CD8-positive, alpha-beta memory T cell (primary cell): Measurements from ENCODE around the gene STK39. TPM values are rescaled to one million over a fixed set of nuclear protein-coding genes. Genes with fewer than 3 reads are reported as not detected.

Experiments
- CTCF ChIA-PET: fragments of 350-600 bp; sonication (Branson Sonifier 250); formaldehyde crosslinking; loops from one replicate; lab custom pipeline; 2021; ENCODE audit warnings: antibody characterized with exemption; lab: Charles Lee
- POLR2A ChIA-PET: fragments of 350-600 bp; sonication (Branson Sonifier 250); formaldehyde crosslinking; loops from one replicate; lab custom pipeline; 2021; ENCODE audit warnings: antibody characterized with exemption; lab: Charles Lee
- DNase-seq, 5 donors: peaks; one replicate each; pipeline versions ENCODE4 v3.0.0 to v3.0.0-alpha.2; 2020 to 2022; ENCODE audit warnings: mixed read lengths in 1 of 5
- H3K27ac ChIP-seq: one replicate; pipeline ENCODE4 v1.7.0; 2013; ENCODE audit warnings: low read depth, mild to moderate bottlenecking, low read length, moderate library complexity
- H3K27me3 ChIP-seq: 2 replicates; pipeline ENCODE4 v1.7.0; 2013; ENCODE audit warnings: low read length, mild to moderate bottlenecking; ENCODE audit not compliant: insufficient read depth, poor library complexity, severe bottlenecking
- H3K36me3 ChIP-seq: 2 replicates; pipeline ENCODE4 v1.7.0; 2013; ENCODE audit warnings: mild to moderate bottlenecking, low read length, moderate library complexity; ENCODE audit not compliant: insufficient read depth
- H3K4me1 ChIP-seq: 2 replicates; pipeline ENCODE4 v1.7.0; 2013; ENCODE audit warnings: mild to moderate bottlenecking, low read length, moderate library complexity; ENCODE audit not compliant: insufficient read depth
- H3K4me3 ChIP-seq: 2 replicates; pipeline ENCODE4 v1.7.0; 2013; ENCODE audit warnings: mild to moderate bottlenecking, low read length
- H3K9me3 ChIP-seq: 2 replicates; pipeline ENCODE4 v1.7.0; 2013; ENCODE audit warnings: mild to moderate bottlenecking, low read length
- H3K27ac Mint-ChIP-seq, 8 donors: one replicate each; pipeline ENCODE4 v1.8.0; 2020 to 2021; ENCODE audit warnings: mixed read lengths in 8 of 8, mild to moderate bottlenecking in 6 of 8, inconsistent platforms in 3 of 8, moderate library complexity in 3 of 8
- H3K27me3 Mint-ChIP-seq, 2 donors: one replicate each; pipeline ENCODE4 v1.8.0; 2020 to 2021; ENCODE audit warnings: mixed read lengths in 2 of 2, mild to moderate bottlenecking in 1 of 2, moderate library complexity in 1 of 2
- H3K36me3 Mint-ChIP-seq, 3 donors: one replicate each; pipeline ENCODE4 v1.8.0; 2020 to 2021; ENCODE audit warnings: mixed read lengths in 3 of 3, inconsistent platforms in 1 of 3, mild to moderate bottlenecking in 1 of 3
- H3K4me1 Mint-ChIP-seq, 3 donors: one replicate each; pipeline ENCODE4 v1.8.0; 2020 to 2021; ENCODE audit warnings: mixed read lengths in 3 of 3, inconsistent platforms in 1 of 3, mild to moderate bottlenecking in 1 of 3
- H3K4me3 Mint-ChIP-seq, 7 donors: one replicate each; pipeline ENCODE4 v1.8.0; 2020 to 2021; ENCODE audit warnings: mixed read lengths in 7 of 7, mild to moderate bottlenecking in 6 of 7, moderate library complexity in 4 of 7, inconsistent platforms in 2 of 7
- H3K9me3 Mint-ChIP-seq, 5 donors: one replicate each; pipeline ENCODE4 v1.8.0; 2020 to 2022; ENCODE audit warnings: mixed read lengths in 5 of 5, mild to moderate bottlenecking in 3 of 5, moderate library complexity in 2 of 5, inconsistent platforms in 1 of 5
- polyA plus RNA-seq: library from polyadenylated mRNA; unstranded; fragments of 300-500 nt; fragmentation: Illumina TruSeq; gene quantifications from one replicate; pipeline ENCODE4 v1.2.3, GENCODE V29; 2021
- total RNA-seq, 2 experiments: library from RNA; stranded (reverse); gene quantifications; one replicate each; pipeline ENCODE4 v1.2.3, GENCODE V29; 2021

STK39 gene
- total and polyA plus RNA-seq, 3 experiments from 2014 or later, result 11.2 to 28.3 (median 25.7) TPM

DNA sequence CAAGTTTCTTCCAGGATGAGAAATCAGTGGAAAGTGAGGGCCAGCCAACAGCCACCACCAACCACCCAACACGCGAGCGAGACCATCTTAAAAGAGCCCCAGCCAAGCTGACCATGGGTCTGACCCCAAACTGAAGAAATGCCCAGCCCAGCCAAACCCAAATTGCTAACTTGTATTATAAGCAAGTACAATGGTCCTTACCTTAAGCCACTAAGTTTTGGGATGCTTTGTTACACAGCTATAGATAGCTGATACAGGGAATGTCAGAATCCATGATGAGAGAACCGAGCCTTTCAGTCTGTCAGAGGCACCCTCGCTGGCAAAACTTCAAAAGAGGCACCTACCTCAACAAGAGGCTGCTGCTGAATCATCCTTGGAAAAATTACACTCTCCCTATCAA is 17.0 kb downstream of the STK39 start:
- Mint-ChIP-seq H3K9me3 (no peaks in the 10 kb centered on the region), H3K4me1 (peaks cover 51 to 71% (median 67%) of the 10 kb centered on the region in 3 donors), H3K27ac (peak overlapping the region in 3 of 8 donors; percentile 53 to 78 (median 72)), H3K27me3 (no peaks in the 10 kb centered on the region), H3K36me3 (peaks cover 14 to 25% (median 14%) of the 10 kb centered on the region in 3 donors), H3K4me3 (no peak overlapping the region)
- ChIA-PET POLR2A (no interaction called here), CTCF (no interaction called here)
- peaks cover 19% of the 10 kb centered on the region for H3K4me1 ChIP-seq
- H3K27me3 ChIP-seq, result no peaks in the 10 kb centered on the region
- H3K4me3 ChIP-seq, result no peak overlapping the region
- H3K9me3 ChIP-seq, result no peaks in the 10 kb centered on the region
- no peaks in the 10 kb centered on the region for H3K36me3 ChIP-seq
- H3K27ac ChIP-seq, result no peak overlapping the region
- DNase-seq, result no peak

DNA sequence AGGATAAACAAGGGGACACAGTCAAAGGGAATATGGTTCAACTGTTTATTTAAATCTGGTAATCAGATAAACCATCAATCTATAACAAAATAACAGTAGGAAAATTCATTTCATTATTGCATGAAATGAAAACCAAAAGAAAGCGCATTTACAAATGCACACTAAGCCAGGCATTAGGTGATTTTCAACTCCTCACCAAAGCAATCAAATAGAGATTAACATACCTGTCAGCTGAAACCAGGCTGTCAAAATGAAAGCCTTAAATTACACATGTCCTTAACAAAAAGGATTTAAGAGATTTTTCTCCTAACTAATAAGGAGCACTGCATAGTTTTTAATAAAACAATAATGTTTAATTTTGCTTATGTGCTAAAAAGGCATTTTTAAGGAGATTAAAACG is 23.0 kb downstream of the STK39 start:
- Histone ChIP-seq H3K4me1 (no peaks in the 10 kb centered on the region), H3K4me3 (no peak overlapping the region), H3K9me3 (no peaks in the 10 kb centered on the region), H3K27me3 (no peaks in the 10 kb centered on the region), H3K27ac (no peak overlapping the region), H3K36me3 (no peaks in the 10 kb centered on the region)
- Mint-ChIP-seq H3K27me3 (no peaks in the 10 kb centered on the region), H3K4me1 (peaks cover 46 to 70% (median 66%) of the 10 kb centered on the region in 3 donors), H3K27ac (peak overlapping the region in 4 of 8 donors; percentile 31 to 70 (median 54)), H3K4me3 (no peak overlapping the region), H3K9me3 (no peaks in the 10 kb centered on the region), H3K36me3 (peaks cover 0 to 12% (median 9%) of the 10 kb centered on the region in 3 donors)
- DNase-seq, result no peak
- CTCF ChIA-PET, result no interaction called here
- POLR2A ChIA-PET, result no interaction called here

DNA sequence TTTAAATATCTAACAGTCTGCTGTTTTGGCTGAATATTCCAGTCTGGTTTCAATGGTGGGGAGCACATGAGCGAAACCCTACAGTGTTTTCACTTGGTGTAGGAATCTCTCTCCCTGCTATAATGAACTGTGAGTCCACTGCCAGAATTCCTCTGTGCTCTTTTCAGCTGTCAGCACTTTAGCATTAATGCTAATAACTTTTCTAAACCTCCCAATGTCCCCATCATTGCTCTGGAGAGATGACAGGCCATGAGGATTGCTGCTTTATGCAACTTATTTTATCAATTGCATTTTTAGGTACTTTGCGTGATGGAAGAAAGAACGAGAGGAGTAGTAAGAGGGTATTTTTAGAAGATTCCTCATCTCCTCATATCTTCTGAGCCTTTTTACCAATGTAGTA is 25.3 kb downstream of the STK39 start:
- Histone ChIP-seq H3K27me3 (no peaks in the 10 kb centered on the region), H3K4me3 (no peak overlapping the region), H3K27ac (no peak overlapping the region), H3K36me3 (no peaks in the 10 kb centered on the region), H3K9me3 (no peaks in the 10 kb centered on the region), H3K4me1 (no peaks in the 10 kb centered on the region)
- Mint-ChIP-seq H3K4me3 (no peak overlapping the region), H3K36me3 (peaks cover 0 to 11% (median 11%) of the 10 kb centered on the region in 3 donors), H3K4me1 (peaks cover 49 to 79% (median 78%) of the 10 kb centered on the region in 3 donors), H3K9me3 (no peaks in the 10 kb centered on the region), H3K27me3 (no peaks in the 10 kb centered on the region), H3K27ac (no peak overlapping the region)
- ChIA-PET POLR2A (no interaction called here), CTCF (no interaction called here)
- DNase-seq, result no peak

DNA sequence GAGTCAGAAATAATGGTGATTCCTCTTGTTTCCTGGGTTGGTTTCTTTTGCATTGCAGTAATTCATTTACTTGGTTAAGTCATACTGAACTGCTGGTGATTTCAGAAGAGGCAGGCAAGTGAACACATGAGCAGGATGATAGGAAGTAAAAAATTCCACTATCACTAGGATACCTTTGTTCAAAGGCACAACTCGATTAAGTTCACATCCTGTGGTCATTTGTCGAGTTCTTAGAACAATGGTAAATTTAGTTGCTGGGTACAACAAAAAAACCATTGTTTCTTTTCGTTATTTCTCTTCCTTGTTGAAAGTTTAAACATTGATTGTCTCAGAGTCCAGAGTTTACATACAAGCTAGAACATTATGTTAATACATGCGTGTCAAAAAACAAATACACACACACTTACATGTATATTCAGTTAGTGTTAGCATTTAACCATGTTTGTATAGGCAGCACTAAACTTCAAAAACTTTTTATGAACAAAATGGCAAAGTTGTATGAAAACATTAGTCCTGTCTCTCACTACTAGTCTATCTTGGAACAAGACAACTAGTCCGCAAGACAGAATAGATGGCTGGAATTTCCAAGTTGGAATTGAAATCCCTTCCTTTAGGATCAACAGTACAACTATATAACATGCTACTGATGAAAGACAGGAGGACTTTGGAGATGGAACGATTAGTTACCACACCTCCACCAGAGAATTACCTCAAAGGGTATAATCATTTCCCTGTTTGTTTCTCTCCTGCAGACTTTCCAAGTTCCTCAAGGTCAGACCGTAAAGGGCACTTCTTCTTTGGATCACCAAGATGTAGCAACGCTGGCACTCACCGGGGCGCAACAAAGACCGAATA is 26.2 kb downstream of the STK39 start:
- peaks cover 0 to 11% (median 11%) of the 10 kb centered on the region in 3 donors for H3K36me3 Mint-ChIP-seq

DNA sequence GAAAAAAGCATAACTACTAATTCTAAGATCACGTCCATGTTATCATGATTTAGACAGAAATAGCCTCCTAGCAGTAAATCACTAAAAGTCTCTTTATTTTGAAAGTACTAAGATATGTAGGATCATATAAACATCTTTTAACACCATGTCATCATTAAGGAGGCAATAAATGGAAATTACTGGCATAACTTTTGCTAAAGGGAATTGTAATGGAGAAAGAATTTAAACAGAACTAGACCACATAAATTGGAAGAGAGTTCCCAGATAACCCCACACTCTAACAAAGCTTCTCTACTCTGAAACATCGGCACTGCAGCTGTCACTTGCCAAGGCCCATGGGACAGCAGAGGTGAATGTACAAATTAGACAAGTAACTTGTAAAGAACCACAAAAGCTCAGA is 29.5 kb downstream of the STK39 start:
- no peaks in the 10 kb centered on the region for H3K9me3 Mint-ChIP-seq
- Histone ChIP-seq H3K27ac (no peak overlapping the region), H3K36me3 (no peaks in the 10 kb centered on the region), H3K9me3 (no peaks in the 10 kb centered on the region), H3K27me3 (no peaks in the 10 kb centered on the region), H3K4me3 (no peak overlapping the region), H3K4me1 (no peaks in the 10 kb centered on the region)
- ChIA-PET POLR2A (no interaction called here), CTCF (interaction anchor here (1.2 kb wide), 1 partner anchor 119 kb away, joined by 3 read pairs; no protein-coding TSS in a partner anchor)
- H3K36me3 Mint-ChIP-seq, result peaks cover 0 to 19% (median 14%) of the 10 kb centered on the region in 3 donors
- peaks cover 36 to 71% (median 66%) of the 10 kb centered on the region in 3 donors for H3K4me1 Mint-ChIP-seq
- DNase-seq, result no peak
- no peak overlapping the region for H3K4me3 Mint-ChIP-seq
- H3K27me3 Mint-ChIP-seq, result no peaks in the 10 kb centered on the region
- H3K27ac Mint-ChIP-seq, result peak overlapping the region in 1 of 8 donors; percentile 51

More for the DNA sequence above, 26.2 kb downstream of the STK39 start:
- Histone ChIP-seq H3K36me3 (no peaks in the 10 kb centered on the region), H3K9me3 (no peaks in the 10 kb centered on the region), H3K4me1 (no peaks in the 10 kb centered on the region), H3K27ac (no peak overlapping the region), H3K4me3 (no peak overlapping the region), H3K27me3 (no peaks in the 10 kb centered on the region)
- H3K9me3 Mint-ChIP-seq, result no peaks in the 10 kb centered on the region
- ChIA-PET POLR2A (no interaction called here), CTCF (no interaction called here)
- DNase-seq, result no peak
- H3K4me3 Mint-ChIP-seq, result no peak overlapping the region
- H3K4me1 Mint-ChIP-seq, result peaks cover 47 to 76% (median 71%) of the 10 kb centered on the region in 3 donors
- H3K27me3 Mint-ChIP-seq, result no peaks in the 10 kb centered on the region
- H3K27ac Mint-ChIP-seq, result peak overlapping the region in 2 of 8 donors; percentile 11 to 20

DNA sequence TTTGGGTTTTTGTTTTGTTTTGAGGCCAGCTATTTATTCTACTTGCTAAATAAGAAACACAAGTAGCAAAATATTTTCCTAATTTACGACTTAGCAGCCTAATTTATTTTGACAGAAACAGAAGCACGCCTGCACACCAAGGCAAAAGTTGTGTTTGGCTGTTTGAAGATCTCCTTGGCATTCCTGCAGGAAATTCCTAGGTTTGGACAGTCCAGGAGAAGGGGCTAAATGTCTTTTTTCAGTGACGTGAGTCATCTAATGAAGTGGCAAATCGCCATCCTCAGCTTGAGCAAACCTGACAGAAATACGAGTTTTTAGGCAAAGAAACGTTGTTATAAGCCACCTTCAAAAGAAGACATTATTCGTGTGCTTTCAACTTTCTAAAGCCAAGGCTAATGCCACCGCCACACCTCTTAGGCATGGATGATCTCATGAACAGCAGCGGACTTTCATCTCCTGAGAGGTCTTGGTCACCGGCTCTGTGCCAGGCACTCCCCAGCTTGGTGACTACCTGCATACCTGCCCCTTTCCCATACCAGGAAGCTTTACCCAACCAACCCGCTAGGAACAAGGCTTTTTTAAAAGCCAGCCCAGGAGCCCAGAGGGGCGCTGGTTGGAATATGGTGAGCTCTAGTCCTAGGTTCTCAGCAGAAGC is 30.9 kb downstream of the STK39 start:
- H3K9me3 ChIP-seq, result no peaks in the 10 kb centered on the region
- peaks cover 14% of the 10 kb centered on the region for H3K4me1 ChIP-seq
- no peak overlapping the region for H3K4me3 ChIP-seq
- POLR2A ChIA-PET, result no interaction called here
- no peaks in the 10 kb centered on the region for H3K27me3 ChIP-seq
- no peaks in the 10 kb centered on the region for H3K36me3 ChIP-seq
- CTCF ChIA-PET, result interaction anchor here (1.1 kb wide), 1 partner anchor 9 kb away, joined by 3 read pairs; no protein-coding TSS in a partner anchor
- Mint-ChIP-seq H3K4me1 (peaks cover 44 to 76% (median 69%) of the 10 kb centered on the region in 3 donors), H3K27me3 (no peaks in the 10 kb centered on the region), H3K4me3 (no peak overlapping the region), H3K9me3 (no peaks in the 10 kb centered on the region), H3K36me3 (peaks cover 0 to 13% (median 10%) of the 10 kb centered on the region in 3 donors), H3K27ac (peak overlapping the region in 1 of 8 donors; percentile 3)
- no peak overlapping the region for H3K27ac ChIP-seq
- DNase-seq, result no peak

DNA sequence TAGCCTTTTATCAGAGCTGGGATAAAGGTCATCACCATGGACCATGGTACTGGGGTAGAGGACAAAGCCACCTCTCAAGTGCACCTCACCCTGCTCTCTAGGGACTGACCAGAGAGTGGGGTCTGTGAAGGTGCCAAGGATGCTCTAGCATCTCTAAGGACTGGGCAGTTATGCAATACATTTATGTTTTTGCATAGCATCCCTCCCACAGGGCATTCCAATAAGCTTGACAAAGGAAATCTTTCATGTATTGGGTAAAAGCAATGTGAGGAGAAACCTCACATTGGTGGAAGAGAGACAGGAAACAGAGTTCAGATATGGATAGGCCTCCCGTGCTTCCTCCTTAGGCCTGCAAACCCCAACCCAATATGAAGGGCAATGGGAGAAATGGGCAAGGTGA is 31.6 kb downstream of the STK39 start:
- CTCF ChIA-PET, result interaction anchor here (1.1 kb wide), 1 partner anchor 8 kb away, joined by 3 read pairs; no protein-coding TSS in a partner anchor
- no peaks in the 10 kb centered on the region for H3K36me3 ChIP-seq
- H3K4me3 Mint-ChIP-seq, result no peak overlapping the region
- H3K27ac Mint-ChIP-seq, result no peak overlapping the region
- peaks cover 46 to 76% (median 70%) of the 10 kb centered on the region in 3 donors for H3K4me1 Mint-ChIP-seq
- no peak for DNase-seq
- peaks cover 0 to 12% (median 10%) of the 10 kb centered on the region in 3 donors for H3K36me3 Mint-ChIP-seq
- no peak overlapping the region for H3K4me3 ChIP-seq
- no peaks in the 10 kb centered on the region for H3K27me3 ChIP-seq
- no peaks in the 10 kb centered on the region for H3K9me3 ChIP-seq
- no peak overlapping the region for H3K27ac ChIP-seq
- peaks cover 19% of the 10 kb centered on the region for H3K4me1 ChIP-seq
- H3K27me3 Mint-ChIP-seq, result no peaks in the 10 kb centered on the region
- POLR2A ChIA-PET, result no interaction called here
- no peaks in the 10 kb centered on the region for H3K9me3 Mint-ChIP-seq

DNA sequence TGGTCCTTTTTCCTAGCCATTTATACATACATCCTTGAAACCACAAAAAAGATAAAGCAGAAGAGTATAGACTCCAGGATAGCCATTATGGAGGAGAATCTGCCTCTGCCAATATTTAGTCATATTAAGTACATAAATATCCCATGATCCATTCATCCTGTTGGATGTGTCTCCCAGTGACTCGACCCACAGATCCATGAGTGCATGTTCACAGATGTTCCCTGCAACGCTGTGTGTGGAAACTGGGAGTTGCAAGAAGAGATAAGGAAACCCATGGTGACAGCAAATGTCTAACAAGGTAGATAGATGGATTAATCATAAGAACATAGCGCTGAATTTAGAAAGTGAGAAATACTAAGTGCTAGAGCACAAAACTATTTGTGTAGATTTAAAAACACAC is 34.5 kb downstream of the STK39 start:
- H3K9me3 ChIP-seq, result no peaks in the 10 kb centered on the region
- no peaks in the 10 kb centered on the region for H3K9me3 Mint-ChIP-seq
- H3K4me1 ChIP-seq, result peaks cover 26% of the 10 kb centered on the region
- peaks cover 0 to 8% (median 5%) of the 10 kb centered on the region in 3 donors for H3K36me3 Mint-ChIP-seq
- no peak overlapping the region for H3K4me3 ChIP-seq
- H3K27me3 ChIP-seq, result no peaks in the 10 kb centered on the region
- POLR2A ChIA-PET, result no interaction called here
- no peaks in the 10 kb centered on the region for H3K36me3 ChIP-seq
- no peak overlapping the region for H3K4me3 Mint-ChIP-seq
- peaks cover 47 to 76% (median 68%) of the 10 kb centered on the region in 3 donors for H3K4me1 Mint-ChIP-seq
- DNase-seq, result no peak
- H3K27ac ChIP-seq, result no peak overlapping the region
- CTCF ChIA-PET, result no interaction called here
- no peaks in the 10 kb centered on the region for H3K27me3 Mint-ChIP-seq
- H3K27ac Mint-ChIP-seq, result peak overlapping the region in 2 of 8 donors; percentile 7 to 54
